ENCODE results near the gene PRSS1. TPM values are rescaled to one million over a fixed set of nuclear protein-coding genes. Genes with fewer than 3 reads are reported as not detected.
A peak's percentile ranks its signal among the peaks of the same experiment; 100 is the strongest.
"Not testable (repeated sequence)": the region's sequence is repeated elsewhere in the genome, so short reads cannot be mapped to it uniquely, and the experiment has no call there.

PRSS1 gene
- total RNA-seq, 1 donor from 2014 or later, result not detected

GRCh38 chr7:142773230-142773629 lies 24.0 kb downstream of the PRSS1 start:
- DNase-seq (ENCODE audit: low read depth, low spot score), result no peak

- no peak for DNase-seq (ENCODE audit: low read depth, low spot score)
Measured at GRCh38 chr7:142773937-142774744, 24.9 kb downstream of the PRSS1 start.

GRCh38 chr7:142774826-142775225 lies 25.6 kb downstream of the PRSS1 start:
- DNase-seq (ENCODE audit: low read depth, low spot score), result no peak

GRCh38 chr7:142775351-142776115 lies 26.3 kb downstream of the PRSS1 start:
- DNase-seq (ENCODE audit: low read depth, low spot score), result not testable (repeated sequence)

GRCh38 chr7:142776206-142776844 lies 27.1 kb downstream of the PRSS1 start:
- DNase-seq (ENCODE audit: low read depth, low spot score), result peak; percentile 57

DNA sequence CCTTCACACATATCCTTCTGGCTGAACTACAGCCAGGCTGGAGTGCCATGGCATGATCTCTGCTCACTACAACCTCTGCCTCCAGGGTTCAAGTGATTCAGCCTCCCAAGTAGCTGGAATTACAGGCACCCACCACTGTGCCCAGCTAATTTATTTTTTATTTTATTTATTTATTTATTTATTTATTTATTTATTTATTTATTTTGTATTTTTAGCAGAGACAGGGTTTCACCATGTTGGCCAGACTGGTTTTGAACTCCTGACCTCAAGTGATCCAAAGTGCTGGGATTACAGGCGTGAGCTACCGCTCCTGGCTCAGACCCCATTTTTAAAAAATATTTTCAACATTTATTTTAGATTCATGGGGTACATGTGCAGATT lies 27.6 kb downstream of the PRSS1 start:
- not testable (repeated sequence) for DNase-seq (ENCODE audit: low read depth, low spot score)

DNA sequence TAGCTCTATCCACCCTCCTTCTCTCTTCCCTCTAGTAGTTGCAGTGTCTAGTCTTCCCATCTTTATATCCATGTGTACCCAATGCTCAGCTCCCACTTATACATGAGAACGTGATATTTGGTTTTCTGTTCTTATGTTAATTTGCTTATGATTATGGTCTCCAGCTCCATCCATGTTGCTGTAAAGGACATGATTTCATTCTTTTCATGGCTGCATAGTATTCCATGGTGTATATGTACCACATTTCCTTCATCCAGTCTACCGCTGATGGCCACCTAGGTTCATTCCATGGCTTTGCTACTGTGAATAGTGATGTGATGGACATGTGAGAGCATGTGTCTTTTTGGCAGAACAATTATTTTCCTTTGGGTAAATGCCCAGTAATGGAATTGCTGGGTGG lies 28.0 kb downstream of the PRSS1 start:
- no peak for DNase-seq (ENCODE audit: low read depth, low spot score)

- peak; percentile 68 for DNase-seq (ENCODE audit: low read depth, low spot score)
Measured at GRCh38 chr7:142782922-142783900, 33.9 kb downstream of the PRSS1 start.

DNA sequence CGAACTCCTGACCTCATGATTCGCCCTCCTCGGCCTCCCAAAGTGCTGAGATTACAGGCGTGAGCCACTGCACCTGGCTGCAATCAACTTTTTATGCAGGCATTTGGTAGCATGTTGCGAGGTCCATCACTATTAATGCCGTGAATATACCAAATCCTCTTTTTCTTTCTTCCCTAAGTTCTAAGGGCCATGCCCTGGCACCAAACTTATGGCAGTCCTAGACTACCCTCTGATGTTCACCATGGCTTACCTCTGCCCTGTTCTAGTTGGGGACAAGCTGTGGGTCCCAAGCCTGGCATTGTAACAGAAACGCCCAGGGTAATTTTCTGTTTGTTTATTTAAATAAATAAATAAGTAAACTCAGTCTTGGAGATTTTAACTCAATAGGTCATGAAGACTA lies 34.8 kb downstream of the PRSS1 start:
- no peak for DNase-seq (ENCODE audit: low read depth, low spot score)

DNA sequence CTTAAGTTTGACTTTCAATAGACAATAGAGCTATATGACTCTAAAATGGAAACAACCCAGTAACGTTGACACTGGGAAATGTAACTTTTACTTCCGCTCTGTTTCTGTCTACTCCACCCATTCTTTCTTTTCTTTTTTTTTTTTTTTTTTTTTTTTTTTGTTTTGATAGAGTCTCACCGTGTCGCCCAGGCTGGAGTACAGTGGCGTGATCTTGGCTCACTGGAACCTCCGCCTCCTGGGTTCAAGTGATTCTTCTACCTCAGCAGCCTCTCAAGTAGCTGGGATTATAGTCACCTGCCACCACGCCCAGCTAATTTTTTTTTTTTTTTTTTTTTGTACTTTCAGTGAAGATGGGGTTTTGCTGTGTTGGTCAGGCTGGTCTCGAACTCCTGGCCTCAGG lies 35.4 kb downstream of the PRSS1 start:
- no peak for DNase-seq (ENCODE audit: low read depth, low spot score)

- DNase-seq (ENCODE audit: low read depth, low spot score), result no peak
Measured at GRCh38 chr7:142785841-142786250, 36.6 kb downstream of the PRSS1 start.

GRCh38 chr7:142787034-142787768 lies 37.9 kb downstream of the PRSS1 start:
- no peak for DNase-seq (ENCODE audit: low read depth, low spot score)

- DNase-seq (ENCODE audit: low read depth, low spot score), result no peak
Measured at GRCh38 chr7:142787783-142788182, 38.5 kb downstream of the PRSS1 start.

- DNase-seq (ENCODE audit: low read depth, low spot score), result no peak
Measured at GRCh38 chr7:142788303-142789289, 39.3 kb downstream of the PRSS1 start.

DNA sequence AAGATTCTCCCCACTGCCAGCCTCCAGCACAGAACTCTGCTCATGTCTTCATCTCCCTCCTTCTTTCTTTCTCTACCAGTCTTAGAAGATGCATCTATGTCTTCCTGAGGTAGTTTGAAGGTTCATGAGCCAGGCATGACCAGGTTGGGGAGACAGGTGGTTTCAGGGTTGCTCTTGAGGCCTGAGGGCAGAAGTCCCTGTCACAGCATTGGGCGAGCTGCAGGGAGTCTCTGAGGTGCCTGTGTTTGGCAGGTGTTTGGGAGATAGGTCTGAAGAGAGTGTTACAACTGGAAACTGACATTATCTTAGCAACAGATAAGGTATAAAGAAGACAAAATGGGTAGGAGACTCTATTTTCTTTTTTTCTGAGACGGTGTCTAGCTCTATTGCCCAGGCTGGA lies 40.2 kb downstream of the PRSS1 start:
- DNase-seq (ENCODE audit: low read depth, low spot score), result no peak

- no peak for DNase-seq (ENCODE audit: low read depth, low spot score)
Measured at GRCh38 chr7:142790056-142790455, 40.8 kb downstream of the PRSS1 start.

- no peak for DNase-seq (ENCODE audit: low read depth, low spot score)
Measured at GRCh38 chr7:142790555-142790954, 41.3 kb downstream of the PRSS1 start.

GRCh38 chr7:142791502-142791901 lies 42.2 kb downstream of the PRSS1 start:
- no peak for DNase-seq (ENCODE audit: low read depth, low spot score)

DNA sequence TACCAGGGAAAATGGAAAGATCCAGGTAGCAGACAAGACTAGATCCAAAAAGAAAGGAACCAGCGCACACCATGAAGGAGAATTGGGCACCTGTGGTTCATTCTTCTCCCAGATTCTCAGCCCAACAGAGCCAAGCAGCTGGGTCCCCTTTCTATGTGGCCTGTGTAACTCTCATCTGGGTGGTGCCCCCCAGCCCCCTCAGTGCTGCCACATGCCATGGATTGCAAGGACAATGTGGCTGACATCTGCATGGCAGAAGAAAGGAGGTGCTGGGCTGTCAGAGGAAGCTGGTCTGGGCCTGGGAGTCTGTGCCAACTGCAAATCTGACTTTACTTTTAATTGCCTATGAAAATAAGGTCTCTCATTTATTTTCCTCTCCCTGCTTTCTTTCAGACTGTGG lies 42.9 kb downstream of the PRSS1 start:
- DNase-seq (ENCODE audit: low read depth, low spot score), result no peak
